ENCODE results near the gene TMEM37. TPM values are rescaled to one million over a fixed set of nuclear protein-coding genes. Genes with fewer than 3 reads are reported as not detected.

Gene TMEM37
- total RNA-seq, 3 donors from 2014 or later (not counting 1 experiment from before 2014, with no cell fraction given): not detected

GRCh38 chr2:119419803-119420508, 11.7 kb upstream of the TMEM37 start:
- WGBS (ENCODE audit: insufficient coverage): 71% methylated on average over 1 of the region's 1 CpG

GRCh38 chr2:119421304-119421703, 10.3 kb upstream of the TMEM37 start:
- Histone ChIP-seq H3K4me3 (ENCODE audit: low read length) (no peak overlapping the region), H3K4me1 (ENCODE audit: control insufficient read depth, insufficient read depth, low read length) (no peaks in the 10 kb centered on the region), H3K27ac (ENCODE audit: low read length) (no peak overlapping the region), H3K36me3 (ENCODE audit: control insufficient read depth, insufficient read depth, low read length) (no peaks in the 10 kb centered on the region), H3K27me3 (ENCODE audit: control insufficient read depth, insufficient read depth, low read length) (no peaks in the 10 kb centered on the region), H3K9me3 (ENCODE audit: control insufficient read depth, insufficient read depth, low read length) (no peaks in the 10 kb centered on the region)
- Mint-ChIP-seq H3K36me3 (no peaks in the 10 kb centered on the region), H3K27me3 (ENCODE audit: low read depth in 2 of 2) (peaks cover 22 to 48% of the 10 kb centered on the region in 2 donors), H3K9me3 (no peaks in the 10 kb centered on the region), H3K4me1 (no peaks in the 10 kb centered on the region), H3K4me3 (no peak overlapping the region), H3K27ac (no peak overlapping the region)
- no peak for DNase-seq
- ATAC-seq: no peak
- intact Hi-C loops (cut with micrococcal nuclease): no loop called here
- 88% methylated on average over 1 of the region's 1 CpG for WGBS (ENCODE audit: insufficient coverage)
- TF ChIP-seq CTCF (IDR thresholded peaks at IDR 0.05): no peak

More at GRCh38 chr2:119419803-119420508, 11.7 kb upstream of the TMEM37 start:
- DNase-seq: no peak
- no peak overlapping the region for H3K4me3 ChIP-seq (ENCODE audit: low read length)
- peaks cover 13 to 35% of the 10 kb centered on the region in 2 donors for H3K27me3 Mint-ChIP-seq (ENCODE audit: low read depth in 2 of 2)
- H3K27me3 ChIP-seq (ENCODE audit: control insufficient read depth, insufficient read depth, low read length): no peaks in the 10 kb centered on the region
- no peak overlapping the region for H3K27ac Mint-ChIP-seq
- ATAC-seq: no peak
- no peak overlapping the region for H3K27ac ChIP-seq (ENCODE audit: low read length)
- no peaks in the 10 kb centered on the region for H3K36me3 ChIP-seq (ENCODE audit: control insufficient read depth, insufficient read depth, low read length)
- TF ChIP-seq CTCF (IDR thresholded peaks at IDR 0.05): no peak
- intact Hi-C loops (cut with micrococcal nuclease): no loop called here
- no peak overlapping the region for H3K4me3 Mint-ChIP-seq
- H3K9me3 Mint-ChIP-seq: no peaks in the 10 kb centered on the region
- no peaks in the 10 kb centered on the region for H3K36me3 Mint-ChIP-seq
- no peaks in the 10 kb centered on the region for H3K4me1 ChIP-seq (ENCODE audit: control insufficient read depth, insufficient read depth, low read length)
- H3K4me1 Mint-ChIP-seq: no peaks in the 10 kb centered on the region
- H3K9me3 ChIP-seq (ENCODE audit: control insufficient read depth, insufficient read depth, low read length): no peaks in the 10 kb centered on the region

- Histone ChIP-seq H3K27ac (ENCODE audit: low read length) (no peak overlapping the region), H3K9me3 (ENCODE audit: control insufficient read depth, insufficient read depth, low read length) (no peaks in the 10 kb centered on the region), H3K36me3 (ENCODE audit: control insufficient read depth, insufficient read depth, low read length) (no peaks in the 10 kb centered on the region), H3K27me3 (ENCODE audit: control insufficient read depth, insufficient read depth, low read length) (no peaks in the 10 kb centered on the region), H3K4me1 (ENCODE audit: control insufficient read depth, insufficient read depth, low read length) (no peaks in the 10 kb centered on the region), H3K4me3 (ENCODE audit: low read length) (no peak overlapping the region)
- intact Hi-C loops (cut with micrococcal nuclease): no loop called here
- Mint-ChIP-seq H3K4me1 (no peaks in the 10 kb centered on the region), H3K4me3 (no peak overlapping the region), H3K36me3 (no peaks in the 10 kb centered on the region), H3K27ac (no peak overlapping the region), H3K27me3 (ENCODE audit: low read depth in 2 of 2) (peaks cover 26 to 52% of the 10 kb centered on the region in 2 donors), H3K9me3 (no peaks in the 10 kb centered on the region)
- ATAC-seq (no peak), DNase-seq (no peak)
- TF ChIP-seq CTCF (IDR thresholded peaks at IDR 0.05): no peak
Observed at GRCh38 chr2:119421741-119422140, 9.9 kb upstream of the TMEM37 start.

Measured in natural killer cell (primary cell).